Natural killer cell (primary cell): ENCODE measurements around the gene AP1S2. TPM values are rescaled to one million over a fixed set of nuclear protein-coding genes. Genes with fewer than 3 reads are reported as not detected.
"Not testable (repeated sequence)": the region's sequence is repeated elsewhere in the genome, so short reads cannot be mapped to it uniquely, and the experiment has no call there.

ENCODE experiments used
- ATAC-seq, 3 donors: fragments of 150-1000 bp in 2 of 3; fragments of 200-7000 bp in 1 of 3; cut with Tn5 transposase; 1 replicate in 1 of 3; 2 replicates in 2 of 3; pipeline ENCODE4 v1.10.0; 2021; ENCODE audit warnings: mild to moderate bottlenecking in 2 of 3, moderate library complexity in 2 of 3
- DNase-seq, 2 donors: peaks; one replicate each; pipeline versions ENCODE4 v3.0.0 to v3.0.0-alpha.2; 2013 to 2021; ENCODE audit warnings: mixed read lengths in 1 of 2
- H3K27ac ChIP-seq: one replicate; pipeline ENCODE4 v1.5.1; 2013; ENCODE audit warnings: mild to moderate bottlenecking, low read length
- H3K27me3 ChIP-seq: one replicate; pipeline ENCODE4 v1.6.1; 2013; ENCODE audit warnings: low read length; ENCODE audit not compliant: control insufficient read depth, insufficient read depth
- H3K36me3 ChIP-seq: one replicate; pipeline ENCODE4 v1.6.1; 2013; ENCODE audit warnings: low read length; ENCODE audit not compliant: control insufficient read depth, insufficient read depth
- H3K4me1 ChIP-seq: one replicate; pipeline ENCODE4 v1.6.1; 2013; ENCODE audit warnings: low read length; ENCODE audit not compliant: control insufficient read depth, insufficient read depth
- H3K4me3 ChIP-seq: one replicate; pipeline ENCODE4 v1.5.1; 2013; ENCODE audit warnings: low read length
- H3K9me3 ChIP-seq: one replicate; pipeline ENCODE4 v1.6.1; 2013; ENCODE audit warnings: low read length; ENCODE audit not compliant: control insufficient read depth, insufficient read depth
- H3K27ac Mint-ChIP-seq, 2 donors: one replicate each; pipeline ENCODE4 v1.8.0; 2022; ENCODE audit warnings: mild to moderate bottlenecking in 2 of 2, mixed read lengths in 2 of 2, moderate library complexity in 1 of 2
- H3K27me3 Mint-ChIP-seq, 2 donors: one replicate each; pipeline ENCODE4 v1.8.0; 2022; ENCODE audit warnings: low read depth in 2 of 2, mixed read lengths in 2 of 2
- H3K36me3 Mint-ChIP-seq: one replicate; pipeline ENCODE4 v1.8.0; 2022; ENCODE audit warnings: mixed read lengths
- H3K4me1 Mint-ChIP-seq, 2 donors: one replicate each; pipeline ENCODE4 v1.8.0; 2022; ENCODE audit warnings: mixed read lengths in 2 of 2
- H3K4me3 Mint-ChIP-seq: one replicate; pipeline ENCODE4 v1.8.0; 2022; ENCODE audit warnings: mild to moderate bottlenecking, moderate library complexity, mixed read lengths
- H3K9me3 Mint-ChIP-seq, 2 donors: one replicate each; pipeline ENCODE4 v1.8.0; 2022; ENCODE audit warnings: mixed read lengths in 2 of 2
- WGBS: methylation state at CpG from one replicate; pipeline ENCODE4 v1.1.7; 2013; ENCODE audit warnings: missing lambda C conversion rate; ENCODE audit not compliant: insufficient coverage; 5-methylcytosine and 5-hydroxymethylcytosine counted together
- intact Hi-C: fragments of 100-400 bp; cut with micrococcal nuclease; formaldehyde crosslinking; loops from one replicate; pipeline ENCODE4 v1.14.2; 2022
- total RNA-seq, 4 donors: library from RNA; stranded (reverse); fragments of 120-200 nt in 1 of 4; gene quantifications; one replicate each; pipeline versions ENCODE4 v1.2.3 to v1.2.4, GENCODE V29; 2013 to 2022
- TF ChIP-seq, protein P1 (sequence below): fragments of 200-600 bp; IDR thresholded peaks from one replicate; pipeline ENCODE4 v1.8.0; 2022; ENCODE audit warnings: antibody characterized with exemption

AP1S2 gene
- total RNA-seq, 3 donors from 2014 or later (not counting 1 experiment from before 2014, with no cell fraction given): 21.0 to 30.8 (median 25.9) TPM

DNA sequence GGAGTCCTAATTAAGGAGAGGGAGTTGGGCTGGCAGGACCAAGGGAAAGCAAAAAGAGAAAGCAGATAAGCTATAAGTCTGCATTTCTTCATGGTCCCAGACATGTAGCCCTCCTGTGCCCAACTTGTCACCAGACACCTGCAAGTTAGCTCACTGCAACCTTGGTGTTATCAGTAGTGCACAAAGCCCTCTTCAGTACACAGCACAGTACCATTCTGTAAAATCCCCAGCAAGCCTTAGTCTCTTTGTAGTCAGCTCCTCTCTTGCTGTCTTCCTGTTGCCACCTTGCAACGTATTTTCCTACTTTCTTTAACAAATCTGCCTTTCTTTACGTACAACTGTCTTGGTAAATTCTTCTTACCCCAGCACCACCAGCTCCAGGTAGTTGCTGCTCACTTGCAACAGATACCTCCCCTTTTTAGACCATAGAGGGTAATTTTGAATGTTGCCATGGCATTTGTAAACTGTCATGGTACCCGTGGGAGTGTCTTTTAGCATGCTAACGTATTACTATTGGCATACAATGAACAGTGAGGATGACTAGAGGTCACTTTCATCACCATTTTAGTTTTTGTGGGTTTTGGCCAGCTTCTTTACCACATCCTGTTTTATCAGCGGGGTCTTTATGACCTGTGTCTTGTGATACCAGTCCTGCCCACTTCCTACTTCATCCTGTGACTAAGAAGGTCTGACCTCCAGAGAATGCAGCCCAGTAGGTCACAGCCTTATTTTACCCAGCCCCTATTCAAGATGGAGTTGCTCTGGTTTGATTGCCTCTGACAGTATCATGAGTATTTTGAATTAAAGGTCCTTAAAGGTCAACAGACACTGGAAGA lies 28.3 kb upstream of the AP1S2 start:
- intact Hi-C loops: no loop called here

DNA sequence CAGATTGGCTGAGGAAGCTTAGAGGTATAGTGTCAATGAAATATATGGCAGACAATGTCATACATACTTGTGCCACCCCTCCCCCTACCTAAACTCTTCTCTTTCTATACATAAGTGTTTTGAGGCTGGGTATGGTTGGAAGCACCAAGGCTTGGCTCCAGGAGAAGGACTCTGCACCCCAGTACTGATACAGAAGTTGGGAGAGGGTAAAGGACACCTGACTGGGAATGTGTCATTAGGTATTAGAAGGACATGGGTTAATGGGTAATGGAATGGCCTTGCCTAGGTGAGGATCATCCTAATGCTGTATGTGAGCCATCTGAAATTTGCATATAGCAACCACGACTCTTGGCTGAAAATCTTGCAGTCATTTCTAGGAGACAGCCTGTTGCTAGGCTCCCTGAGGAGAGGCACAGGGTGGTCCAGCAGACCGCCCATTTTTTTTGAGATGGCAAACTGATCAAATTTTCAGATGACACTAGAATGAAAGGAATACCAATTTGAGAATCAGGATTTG lies 26.8 kb upstream of the AP1S2 start:
- no peaks in the 10 kb centered on the region for H3K36me3 Mint-ChIP-seq
- H3K4me1 ChIP-seq: peaks cover 6% of the 10 kb centered on the region
- WGBS: 84% methylated on average over 2 of the region's 2 CpGs
- intact Hi-C loops: no loop called here
- H3K36me3 ChIP-seq: no peaks in the 10 kb centered on the region
- H3K9me3 ChIP-seq: no peaks in the 10 kb centered on the region
- peaks cover 15% of the 10 kb centered on the region in 2 donors for H3K4me1 Mint-ChIP-seq
- H3K9me3 Mint-ChIP-seq: peaks cover 2 to 3% of the 10 kb centered on the region in 2 donors
- no peak overlapping the region for H3K27ac Mint-ChIP-seq
- H3K27me3 Mint-ChIP-seq: peaks cover 0 to 21% of the 10 kb centered on the region in 2 donors
- H3K4me3 Mint-ChIP-seq: no peak overlapping the region
- H3K27ac ChIP-seq: no peak overlapping the region
- no peak for DNase-seq
- no peak for ATAC-seq
- TF ChIP-seq, protein P1, sequence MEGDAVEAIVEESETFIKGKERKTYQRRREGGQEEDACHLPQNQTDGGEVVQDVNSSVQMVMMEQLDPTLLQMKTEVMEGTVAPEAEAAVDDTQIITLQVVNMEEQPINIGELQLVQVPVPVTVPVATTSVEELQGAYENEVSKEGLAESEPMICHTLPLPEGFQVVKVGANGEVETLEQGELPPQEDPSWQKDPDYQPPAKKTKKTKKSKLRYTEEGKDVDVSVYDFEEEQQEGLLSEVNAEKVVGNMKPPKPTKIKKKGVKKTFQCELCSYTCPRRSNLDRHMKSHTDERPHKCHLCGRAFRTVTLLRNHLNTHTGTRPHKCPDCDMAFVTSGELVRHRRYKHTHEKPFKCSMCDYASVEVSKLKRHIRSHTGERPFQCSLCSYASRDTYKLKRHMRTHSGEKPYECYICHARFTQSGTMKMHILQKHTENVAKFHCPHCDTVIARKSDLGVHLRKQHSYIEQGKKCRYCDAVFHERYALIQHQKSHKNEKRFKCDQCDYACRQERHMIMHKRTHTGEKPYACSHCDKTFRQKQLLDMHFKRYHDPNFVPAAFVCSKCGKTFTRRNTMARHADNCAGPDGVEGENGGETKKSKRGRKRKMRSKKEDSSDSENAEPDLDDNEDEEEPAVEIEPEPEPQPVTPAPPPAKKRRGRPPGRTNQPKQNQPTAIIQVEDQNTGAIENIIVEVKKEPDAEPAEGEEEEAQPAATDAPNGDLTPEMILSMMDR: no peak
- no peak overlapping the region for H3K4me3 ChIP-seq
- no peaks in the 10 kb centered on the region for H3K27me3 ChIP-seq

More for the DNA sequence above, 28.3 kb upstream of the AP1S2 start:
- no peak overlapping the region for H3K27ac ChIP-seq
- TF ChIP-seq, protein P1: no peak
- H3K4me3 ChIP-seq: no peak overlapping the region
- H3K4me3 Mint-ChIP-seq: peak overlapping the region; percentile 62
- H3K27me3 ChIP-seq: no peaks in the 10 kb centered on the region
- peaks cover 0 to 14% of the 10 kb centered on the region in 2 donors for H3K27me3 Mint-ChIP-seq
- H3K36me3 ChIP-seq: no peaks in the 10 kb centered on the region
- H3K36me3 Mint-ChIP-seq: no peaks in the 10 kb centered on the region
- ATAC-seq: peak; percentile 68 to 78 (median 71)
- H3K4me1 Mint-ChIP-seq: peaks cover 15% of the 10 kb centered on the region in 2 donors
- H3K27ac Mint-ChIP-seq: peak overlapping the region in 1 of 2 donors; percentile 72
- 19% methylated on average over 4 of the region's 5 CpGs for WGBS
- H3K9me3 Mint-ChIP-seq: peaks cover 2 to 3% of the 10 kb centered on the region in 2 donors
- peak in 1 of 2 donors; percentile 10 for DNase-seq
- H3K4me1 ChIP-seq: peaks cover 6% of the 10 kb centered on the region
- H3K9me3 ChIP-seq: no peaks in the 10 kb centered on the region

DNA sequence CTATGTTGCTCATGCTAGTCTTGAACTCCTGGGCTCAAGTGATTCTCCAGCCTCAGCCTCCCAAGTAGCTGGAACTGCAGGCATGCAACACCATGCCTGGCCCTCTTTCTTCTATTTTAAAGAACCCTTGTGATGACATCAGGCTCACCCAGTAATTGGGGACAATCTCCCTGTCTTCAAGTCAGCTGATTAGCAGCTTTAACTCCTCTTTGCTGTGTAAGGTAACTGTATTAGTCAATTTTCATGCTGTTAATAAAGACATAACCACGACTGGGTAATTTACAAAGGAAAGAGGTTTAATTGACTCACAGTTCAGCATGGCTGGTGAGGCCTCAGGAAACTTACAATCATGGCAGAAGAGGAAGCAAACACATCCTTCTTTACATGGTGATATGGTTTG lies 23.3 kb upstream of the AP1S2 start:
- H3K36me3 Mint-ChIP-seq, DNase-seq, H3K27ac ChIP-seq, H3K9me3 ChIP-seq, H3K36me3 ChIP-seq, H3K4me3 ChIP-seq, intact Hi-C loops, H3K4me1 ChIP-seq, H3K27me3 ChIP-seq, H3K4me1 Mint-ChIP-seq, H3K4me3 Mint-ChIP-seq, H3K9me3 Mint-ChIP-seq, H3K27ac Mint-ChIP-seq, ATAC-seq: not testable (repeated sequence)
- WGBS: no CpG with 5 or more reads among the region's 1 CpG
- peaks cover 0 to 20% of the 10 kb centered on the region in 2 donors for H3K27me3 Mint-ChIP-seq

DNA sequence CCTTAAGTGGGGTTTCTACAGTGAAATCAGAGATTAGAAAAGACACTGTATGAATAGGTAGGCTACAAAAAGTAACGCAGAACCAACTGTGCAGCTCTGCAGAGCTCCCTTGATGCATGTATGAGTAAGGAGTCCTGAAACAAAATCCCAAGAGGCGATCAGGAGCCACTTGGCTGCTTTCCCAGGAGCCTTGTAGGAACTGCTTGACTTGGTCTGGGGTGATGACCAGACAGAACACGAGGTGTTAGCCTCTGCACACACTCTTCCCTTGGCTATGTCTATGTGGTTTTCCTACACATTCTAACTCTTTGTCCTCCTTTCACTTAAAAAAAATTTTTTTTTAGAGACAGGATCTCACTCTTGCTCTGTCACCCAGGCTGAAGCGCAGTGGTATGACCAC lies 22.8 kb upstream of the AP1S2 start:
- 60% methylated on average over 4 of the region's 4 CpGs for WGBS
- TF ChIP-seq, protein P1: no peak
- no peak overlapping the region for H3K27ac Mint-ChIP-seq
- no peaks in the 10 kb centered on the region for H3K36me3 Mint-ChIP-seq
- H3K36me3 ChIP-seq: no peaks in the 10 kb centered on the region
- peaks cover 2 to 3% of the 10 kb centered on the region in 2 donors for H3K9me3 Mint-ChIP-seq
- H3K27me3 Mint-ChIP-seq: peaks cover 0 to 20% of the 10 kb centered on the region in 2 donors
- no peak overlapping the region for H3K4me3 Mint-ChIP-seq
- H3K27ac ChIP-seq: no peak overlapping the region
- intact Hi-C loops: no loop called here
- H3K27me3 ChIP-seq: no peaks in the 10 kb centered on the region
- no peak for DNase-seq
- no peaks in the 10 kb centered on the region for H3K9me3 ChIP-seq
- no peaks in the 10 kb centered on the region for H3K4me1 ChIP-seq
- H3K4me3 ChIP-seq: no peak overlapping the region
- ATAC-seq: no peak
- H3K4me1 Mint-ChIP-seq: peaks cover 2% of the 10 kb centered on the region in 2 donors
